T-helper 1 cell treated with Interleukin-12 subunit alpha and Interleukin-12 subunit beta and Interleukin-4 antibody, amounts not matched to agents 30 μg/mL and 1 μg/mL, for 36 hours (primary cell): ENCODE measurements around the gene COG1.

Source experiments
- H3K27ac Mint-ChIP-seq: one replicate; pipeline ENCODE4 v1.8.0; 2021; ENCODE audit warnings: mild to moderate bottlenecking, mixed read lengths
- H3K27me3 Mint-ChIP-seq: one replicate; pipeline ENCODE4 v1.8.0; 2021; ENCODE audit warnings: low read depth, mixed read lengths
- H3K36me3 Mint-ChIP-seq: one replicate; pipeline ENCODE4 v1.8.0; 2021; ENCODE audit warnings: low read depth, mixed read lengths
- H3K4me1 Mint-ChIP-seq: one replicate; pipeline ENCODE4 v1.8.0; 2021; ENCODE audit warnings: low read depth, mixed read lengths
- H3K4me3 Mint-ChIP-seq: one replicate; pipeline ENCODE4 v1.8.0; 2021; ENCODE audit warnings: mild to moderate bottlenecking, moderate library complexity, mixed read lengths
- H3K9me3 Mint-ChIP-seq: one replicate; pipeline ENCODE4 v1.8.0; 2021; ENCODE audit warnings: mixed read lengths

Gene COG1

GRCh38 chr17:73223626-73224230, 30.9 kb downstream of the COG1 start:
- H3K36me3 Mint-ChIP-seq, result peaks cover 18% of the 10 kb centered on the region
- peaks cover 44% of the 10 kb centered on the region for H3K4me1 Mint-ChIP-seq
- H3K27me3 Mint-ChIP-seq, result no peaks in the 10 kb centered on the region
- H3K27ac Mint-ChIP-seq, result no peak overlapping the region
- H3K4me3 Mint-ChIP-seq, result no peak overlapping the region
- no peaks in the 10 kb centered on the region for H3K9me3 Mint-ChIP-seq

GRCh38 chr17:73224237-73224636, 31.4 kb downstream of the COG1 start:
- Mint-ChIP-seq H3K4me3 (no peak overlapping the region), H3K27me3 (no peaks in the 10 kb centered on the region), H3K9me3 (no peaks in the 10 kb centered on the region), H3K4me1 (peaks cover 49% of the 10 kb centered on the region), H3K27ac (no peak overlapping the region), H3K36me3 (peaks cover 18% of the 10 kb centered on the region)

GRCh38 chr17:73224663-73225305, 31.9 kb downstream of the COG1 start:
- H3K9me3 Mint-ChIP-seq, result no peaks in the 10 kb centered on the region
- peaks cover 52% of the 10 kb centered on the region for H3K4me1 Mint-ChIP-seq
- peak overlapping the region; percentile 29 for H3K27ac Mint-ChIP-seq
- peaks cover 18% of the 10 kb centered on the region for H3K36me3 Mint-ChIP-seq
- peak overlapping the region; percentile 19 for H3K4me3 Mint-ChIP-seq
- H3K27me3 Mint-ChIP-seq, result no peaks in the 10 kb centered on the region

GRCh38 chr17:73226556-73227172, 33.8 kb downstream of the COG1 start:
- H3K9me3 Mint-ChIP-seq, result no peaks in the 10 kb centered on the region
- H3K4me3 Mint-ChIP-seq, result peak overlapping the region; percentile 71
- H3K4me1 Mint-ChIP-seq, result peaks cover 63% of the 10 kb centered on the region
- H3K27ac Mint-ChIP-seq, result peak overlapping the region; percentile 81
- H3K36me3 Mint-ChIP-seq, result peaks cover 17% of the 10 kb centered on the region
- no peaks in the 10 kb centered on the region for H3K27me3 Mint-ChIP-seq

- Mint-ChIP-seq H3K36me3 (peaks cover 17% of the 10 kb centered on the region), H3K27ac (peak overlapping the region; percentile 81), H3K27me3 (no peaks in the 10 kb centered on the region), H3K9me3 (no peaks in the 10 kb centered on the region), H3K4me3 (peak overlapping the region; percentile 71), H3K4me1 (peaks cover 63% of the 10 kb centered on the region)
Measured at GRCh38 chr17:73227379-73227778, 34.5 kb downstream of the COG1 start.

- Mint-ChIP-seq H3K4me3 (no peak overlapping the region), H3K27me3 (no peaks in the 10 kb centered on the region), H3K9me3 (no peaks in the 10 kb centered on the region), H3K36me3 (peaks cover 17% of the 10 kb centered on the region), H3K27ac (no peak overlapping the region), H3K4me1 (peaks cover 62% of the 10 kb centered on the region)
Measured at GRCh38 chr17:73227944-73228343, 35.1 kb downstream of the COG1 start.

GRCh38 chr17:73228748-73229236, 35.9 kb downstream of the COG1 start:
- Mint-ChIP-seq H3K27ac (peak overlapping the region; percentile 21), H3K36me3 (peaks cover 19% of the 10 kb centered on the region), H3K4me3 (peak overlapping the region; percentile 8), H3K4me1 (peaks cover 67% of the 10 kb centered on the region), H3K9me3 (no peaks in the 10 kb centered on the region), H3K27me3 (no peaks in the 10 kb centered on the region)

GRCh38 chr17:73230088-73230487, 37.2 kb downstream of the COG1 start:
- no peaks in the 10 kb centered on the region for H3K9me3 Mint-ChIP-seq
- H3K36me3 Mint-ChIP-seq, result peaks cover 16% of the 10 kb centered on the region
- H3K27ac Mint-ChIP-seq, result no peak overlapping the region
- no peaks in the 10 kb centered on the region for H3K27me3 Mint-ChIP-seq
- H3K4me1 Mint-ChIP-seq, result peaks cover 62% of the 10 kb centered on the region
- H3K4me3 Mint-ChIP-seq, result peak overlapping the region; percentile 10

GRCh38 chr17:73231395-73231794, 38.5 kb downstream of the COG1 start:
- Mint-ChIP-seq H3K9me3 (no peaks in the 10 kb centered on the region), H3K27me3 (no peaks in the 10 kb centered on the region), H3K4me3 (peak overlapping the region; percentile 91), H3K27ac (peak overlapping the region; percentile 98), H3K36me3 (peaks cover 24% of the 10 kb centered on the region), H3K4me1 (peaks cover 54% of the 10 kb centered on the region)

- Mint-ChIP-seq H3K4me3 (peak overlapping the region; percentile 91), H3K36me3 (peaks cover 21% of the 10 kb centered on the region), H3K4me1 (peaks cover 51% of the 10 kb centered on the region), H3K27ac (peak overlapping the region; percentile 98), H3K9me3 (no peaks in the 10 kb centered on the region), H3K27me3 (no peaks in the 10 kb centered on the region)
Measured at GRCh38 chr17:73231841-73232586, 39.2 kb downstream of the COG1 start.

- Mint-ChIP-seq H3K4me1 (peaks cover 49% of the 10 kb centered on the region), H3K36me3 (peaks cover 23% of the 10 kb centered on the region), H3K27ac (peak overlapping the region; percentile 98), H3K9me3 (no peaks in the 10 kb centered on the region), H3K4me3 (peak overlapping the region; percentile 91), H3K27me3 (no peaks in the 10 kb centered on the region)
Measured at GRCh38 chr17:73232587-73233373, 39.9 kb downstream of the COG1 start.

- no peak overlapping the region for H3K4me3 Mint-ChIP-seq
- peaks cover 23% of the 10 kb centered on the region for H3K36me3 Mint-ChIP-seq
- no peaks in the 10 kb centered on the region for H3K9me3 Mint-ChIP-seq
- H3K27me3 Mint-ChIP-seq, result no peaks in the 10 kb centered on the region
- H3K4me1 Mint-ChIP-seq, result peaks cover 40% of the 10 kb centered on the region
- no peak overlapping the region for H3K27ac Mint-ChIP-seq
Measured at GRCh38 chr17:73234736-73235135, 41.9 kb downstream of the COG1 start.

- Mint-ChIP-seq H3K27me3 (no peaks in the 10 kb centered on the region), H3K27ac (peak overlapping the region; percentile 43), H3K9me3 (no peaks in the 10 kb centered on the region), H3K36me3 (peaks cover 26% of the 10 kb centered on the region), H3K4me3 (peak overlapping the region; percentile 17), H3K4me1 (peaks cover 30% of the 10 kb centered on the region)
Measured at GRCh38 chr17:73237714-73238113, 44.9 kb downstream of the COG1 start.

GRCh38 chr17:73240561-73240960, 47.7 kb downstream of the COG1 start:
- peaks cover 27% of the 10 kb centered on the region for H3K36me3 Mint-ChIP-seq
- no peaks in the 10 kb centered on the region for H3K9me3 Mint-ChIP-seq
- no peak overlapping the region for H3K27ac Mint-ChIP-seq
- H3K27me3 Mint-ChIP-seq, result no peaks in the 10 kb centered on the region
- no peak overlapping the region for H3K4me3 Mint-ChIP-seq
- peaks cover 21% of the 10 kb centered on the region for H3K4me1 Mint-ChIP-seq
